ENCODE data around the gene ANP32A. TPM values are rescaled to one million over a fixed set of nuclear protein-coding genes. Genes with fewer than 3 reads are reported as not detected.

Gene ANP32A
- total and polyA plus RNA-seq, 9 of the 15 experiments (the other 6 are each of a cell fraction or from before 2014, with no cell fraction given), result 13.2 to 656 (median 210) TPM

GRCh38 chr15:68817304-68818065 is 3.2 kb downstream of the ANP32A start (continued):
- TF ChIP-seq ZBTB40 (IDR thresholded peaks at IDR 0.05), result no peak
- no peak for TF ChIP-seq ZBTB40 (CRISPR knock-in tag; IDR thresholded peaks at IDR 0.05)
- TF ChIP-seq ZNF408 (CRISPR knock-in tag; IDR thresholded peaks at IDR 0.05; ENCODE audit: low read depth), result no peak
- TF ChIP-seq NBN (IDR thresholded peaks at IDR 0.05; ENCODE audit: low read depth), result no peak
- peak; percentile 28 to 49; a peak in 1 of 4 replicates for TF ChIP-seq NONO (IDR thresholded peaks at IDR 0.05; ENCODE audit: low read depth in 2 of 2, low read length in 1 of 2)
- no peak for TF ChIP-seq SMAD4 (CRISPR knock-in tag; conservative IDR thresholded peaks at IDR 0.05)
- peak; percentile 51 for TF ChIP-seq ETV1 (tag; conservative IDR thresholded peaks at IDR 0.05; ENCODE audit: low read depth)
- TF ChIP-seq TOE1 (IDR thresholded peaks at IDR 0.05; ENCODE audit: borderline replicate concordance), result no peak
- TF ChIP-seq TOE1 (CRISPR knock-in tag; IDR thresholded peaks at IDR 0.05; ENCODE audit: borderline replicate concordance, low read depth), result no peak
- TF ChIP-seq CREB1 (IDR thresholded peaks at IDR 0.05), result no peak
- no peak for TF ChIP-seq CREB1 (CRISPR knock-in tag; IDR thresholded peaks at IDR 0.05)
- peak; percentile 30; the same call in 1 of the 2 replicates for TF ChIP-seq CTBP1 (IDR thresholded peaks at IDR 0.05; ENCODE audit: borderline replicate concordance)
- TF ChIP-seq TEAD1 (CRISPR knock-in tag; IDR thresholded peaks at IDR 0.05), result peak in 1 of 2 experiments; percentile 7; a peak in 1 of 4 replicates
- TF ChIP-seq, protein P1, sequence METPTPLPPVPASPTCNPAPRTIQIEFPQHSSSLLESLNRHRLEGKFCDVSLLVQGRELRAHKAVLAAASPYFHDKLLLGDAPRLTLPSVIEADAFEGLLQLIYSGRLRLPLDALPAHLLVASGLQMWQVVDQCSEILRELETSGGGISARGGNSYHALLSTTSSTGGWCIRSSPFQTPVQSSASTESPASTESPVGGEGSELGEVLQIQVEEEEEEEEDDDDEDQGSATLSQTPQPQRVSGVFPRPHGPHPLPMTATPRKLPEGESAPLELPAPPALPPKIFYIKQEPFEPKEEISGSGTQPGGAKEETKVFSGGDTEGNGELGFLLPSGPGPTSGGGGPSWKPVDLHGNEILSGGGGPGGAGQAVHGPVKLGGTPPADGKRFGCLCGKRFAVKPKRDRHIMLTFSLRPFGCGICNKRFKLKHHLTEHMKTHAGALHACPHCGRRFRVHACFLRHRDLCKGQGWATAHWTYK (CRISPR knock-in tag; IDR thresholded peaks at IDR 0.05), result peak; percentile 16; the same call in 1 of the 2 replicates
- 0 out of 2 replicates have a peak, but pooled peaks have one; percentile 8 for TF ChIP-seq ETV5 (CRISPR knock-in tag; IDR thresholded peaks at IDR 0.05; ENCODE audit: low read depth)
- peak in 2 of 3 experiments; percentile 82 to 83 for TF ChIP-seq YY1 (IDR thresholded peaks at IDR 0.05; ENCODE audit: borderline replicate concordance in 1 of 3, control insufficient read depth in 1 of 3, extremely low read depth in 1 of 3, insufficient read depth in 3 of 3, insufficient read length in 1 of 3, insufficient replicate concordance in 2 of 3, low read depth in 1 of 3, low read length in 2 of 3)

Data from K562 (cell line).